C1 segment of cervical spinal cord (tissue), 14 donors: ENCODE data around the gene TMEM258.

ENCODE experiments used
- DNase-seq, 14 donors: peaks; one replicate each; lab custom pipeline; 2025; lab: John Stamatoyannopoulos, UW

Gene TMEM258

GRCh38 chr11:61797263-61797944 is 5.0 kb upstream of the TMEM258 start:
- peak in 11 of 14 donors; percentile 11 to 67 (median 48) for DNase-seq

GRCh38 chr11:61795876-61796526 is 3.6 kb upstream of the TMEM258 start:
- DNase-seq, result no peak

- no peak for DNase-seq
Observed at GRCh38 chr11:61795459-61795858, 3.1 kb upstream of the TMEM258 start.

- DNase-seq, result no peak
Observed at GRCh38 chr11:61794579-61794978, 2.2 kb upstream of the TMEM258 start.

- DNase-seq, result no peak
Observed at GRCh38 chr11:61793829-61794204, 1.4 kb upstream of the TMEM258 start.

DNA sequence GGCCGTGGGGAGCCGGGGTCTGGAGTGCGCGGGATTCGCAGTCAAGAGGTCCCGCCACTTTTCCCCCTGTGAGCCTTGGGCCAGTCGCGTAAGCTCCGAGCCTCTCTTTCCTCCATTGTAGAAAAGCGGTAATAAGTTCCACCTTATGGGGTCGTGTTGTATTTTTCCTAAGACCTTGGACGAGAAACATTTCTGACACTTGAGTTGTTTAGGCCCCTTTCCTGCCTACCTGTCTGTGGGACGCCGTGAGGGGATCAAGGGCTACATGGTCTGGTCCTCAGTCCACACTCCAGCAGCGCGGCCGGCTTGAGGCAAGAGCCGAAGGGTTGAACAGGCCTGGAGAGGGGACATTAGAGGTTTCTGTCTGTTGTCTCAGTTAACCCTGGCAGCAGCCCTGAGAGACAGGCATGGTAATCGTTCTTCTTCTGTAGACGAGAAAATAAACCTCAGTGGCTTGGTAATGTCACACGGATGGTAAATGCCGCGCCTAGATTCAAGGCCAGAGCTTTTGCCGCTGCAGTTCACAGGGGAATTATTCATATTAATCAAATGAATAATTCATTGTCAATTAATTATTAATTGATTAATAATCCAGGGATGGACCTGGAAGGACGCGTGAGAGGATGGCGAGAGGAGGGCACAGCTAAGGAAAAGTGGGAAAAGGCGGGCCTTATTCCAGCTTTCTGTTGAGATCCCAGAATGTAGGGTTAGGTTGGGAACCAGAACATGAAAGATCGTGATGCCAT is 857 bp upstream of the TMEM258 start:
- DNase-seq, result peak in 1 of 14 donors; percentile 22

DNA sequence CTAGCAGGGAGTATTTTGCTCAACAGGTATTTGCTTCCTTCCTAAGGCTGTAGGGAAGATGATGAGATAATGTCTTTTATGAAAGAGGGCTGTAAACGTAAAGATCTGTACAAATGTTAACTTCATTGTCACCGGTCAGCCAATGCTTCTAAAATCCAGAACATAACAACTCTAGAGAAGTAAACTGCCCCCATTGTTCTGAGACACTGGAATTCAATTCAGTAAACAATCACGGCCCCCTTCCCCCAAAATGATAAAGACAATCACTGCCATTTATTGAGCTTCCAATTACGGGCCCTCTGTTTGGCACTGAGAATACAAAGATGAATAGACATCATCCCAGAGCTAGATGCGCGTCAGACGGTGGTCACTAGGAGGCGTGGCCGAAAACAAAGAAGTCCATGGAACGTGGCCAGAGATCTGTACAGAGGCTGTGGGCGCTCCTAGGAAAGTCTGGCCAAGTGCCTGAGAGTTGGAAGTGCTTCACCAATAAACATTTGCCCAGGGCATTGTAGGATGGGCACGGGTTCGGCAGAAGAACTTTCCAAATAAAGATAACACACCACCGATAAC is 576 bp downstream of the TMEM258 start:
- DNase-seq, result peak in 12 of 14 donors; percentile 66 to 95 (median 85)

GRCh38 chr11:61787928-61788491 is 4.4 kb downstream of the TMEM258 start:
- peak in 11 of 14 donors; percentile 7 to 60 (median 44) for DNase-seq

DNA sequence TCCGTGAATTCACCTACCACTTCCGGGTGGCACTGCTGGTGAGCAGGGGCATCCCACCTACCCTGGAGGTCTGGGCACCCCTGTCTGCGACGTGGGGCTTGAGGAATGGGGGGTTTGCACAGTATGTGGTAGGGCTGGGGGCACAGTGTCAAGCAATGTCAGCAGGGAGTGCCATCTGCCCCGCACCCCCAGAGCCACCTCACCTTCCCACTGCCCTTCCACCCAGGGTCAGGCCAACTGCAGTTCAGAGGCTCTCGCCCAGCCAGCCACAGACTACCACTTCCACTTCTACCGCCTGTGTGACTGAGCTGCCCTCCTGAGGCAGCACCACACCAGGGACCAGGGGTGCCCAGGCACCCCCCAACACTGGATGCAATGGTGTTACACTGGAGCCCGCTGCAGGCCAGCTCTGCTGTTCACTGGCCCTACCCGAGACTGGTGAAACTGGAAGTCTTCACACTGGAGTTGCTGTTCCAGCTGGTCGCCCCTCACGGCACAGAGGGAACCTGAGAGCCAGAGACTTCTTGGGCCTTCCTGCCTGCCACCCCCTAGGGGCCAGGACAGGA is 6.5 kb downstream of the TMEM258 start:
- DNase-seq, result no peak

GRCh38 chr11:61784506-61784805 is 7.9 kb downstream of the TMEM258 start:
- DNase-seq, result no peak

GRCh38 chr11:61783717-61784505 is 8.5 kb downstream of the TMEM258 start:
- no peak for DNase-seq

DNA sequence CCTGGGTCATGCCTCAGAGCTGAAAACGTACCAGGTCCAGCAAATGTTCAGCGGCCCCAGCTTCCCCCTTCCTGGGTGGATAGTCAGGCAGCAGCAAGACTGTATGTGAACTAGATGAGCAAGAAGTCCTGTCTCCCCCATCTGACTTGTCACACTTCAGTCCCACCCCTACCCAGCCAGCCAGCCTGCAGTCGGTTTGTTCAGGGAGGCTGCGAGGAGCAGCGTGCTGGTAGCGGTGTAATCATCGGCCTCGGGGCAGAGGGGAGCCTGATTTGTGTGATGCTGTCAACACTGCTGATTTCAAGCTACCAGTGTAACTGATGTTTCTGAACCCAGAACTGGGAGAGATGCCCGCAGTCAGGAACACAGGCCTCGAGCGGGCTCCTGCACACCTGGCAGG is 9.6 kb downstream of the TMEM258 start:
- DNase-seq, result no peak

GRCh38 chr11:61782299-61782698 is 10.1 kb downstream of the TMEM258 start:
- no peak for DNase-seq

DNA sequence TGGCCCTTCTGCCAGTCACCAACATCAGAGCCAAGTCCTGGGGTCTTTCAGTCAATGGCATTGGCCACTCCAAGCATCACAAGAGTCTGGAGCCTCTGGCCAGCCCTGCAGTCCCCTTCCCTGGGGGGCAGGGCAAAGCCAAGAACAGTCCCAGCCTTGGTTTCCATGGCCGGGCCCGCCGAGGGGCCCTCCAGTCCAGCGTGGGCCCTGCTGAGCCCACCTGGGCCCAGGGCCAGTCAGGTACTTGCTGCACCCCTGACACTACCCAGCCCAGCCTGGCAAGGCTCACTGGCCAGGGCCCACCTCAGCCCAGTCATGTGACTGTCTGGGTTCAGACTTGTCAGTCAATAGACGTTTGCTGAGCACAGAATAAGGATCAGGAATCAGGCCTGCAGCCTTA is 10.8 kb downstream of the TMEM258 start:
- no peak for DNase-seq

GRCh38 chr11:61780581-61781162 is 11.7 kb downstream of the TMEM258 start:
- DNase-seq, result no peak

DNA sequence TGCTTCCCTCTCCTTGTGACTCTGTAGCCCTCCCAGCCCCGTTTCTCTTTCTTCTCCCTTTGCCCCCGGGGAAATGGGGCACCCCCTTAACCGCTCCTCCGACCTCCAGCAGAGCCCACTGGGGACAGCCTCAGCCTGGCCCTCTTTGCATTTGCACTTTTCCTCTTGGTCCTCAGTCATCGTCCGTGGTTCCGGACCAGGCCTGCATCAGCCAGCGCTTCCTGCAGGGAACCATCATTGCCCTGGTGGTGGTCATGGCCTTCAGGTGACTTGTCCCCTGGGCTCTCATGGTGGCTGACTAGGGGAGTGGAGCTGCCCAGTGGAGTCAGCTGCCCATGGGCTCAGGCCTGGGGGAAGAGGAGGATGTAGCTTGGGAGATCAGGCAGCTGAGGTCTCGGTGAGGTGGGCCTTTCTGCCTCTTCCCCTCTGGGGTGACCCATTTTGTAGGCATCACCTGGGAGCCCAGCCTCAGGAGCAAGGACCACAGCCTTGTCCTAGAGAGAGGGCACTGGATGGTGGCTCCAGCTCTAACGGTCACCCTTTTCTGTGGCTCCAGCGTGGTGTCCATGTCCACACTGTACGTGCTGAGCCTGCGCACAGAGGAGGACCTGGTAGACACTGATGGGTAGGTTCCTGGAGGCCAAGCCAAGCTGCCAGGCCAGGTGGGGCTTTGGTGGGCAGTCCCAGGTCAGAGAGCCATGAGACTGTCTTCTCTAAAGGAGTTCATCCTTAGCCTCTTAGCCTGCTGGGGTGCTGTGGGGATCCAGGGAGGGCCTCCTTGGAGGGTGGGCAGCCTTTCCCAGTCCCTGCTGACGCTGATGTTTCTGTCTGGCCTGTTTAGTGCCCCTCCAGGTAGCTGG is 12.5 kb downstream of the TMEM258 start:
- no peak for DNase-seq

GRCh38 chr11:61778920-61779650 is 13.3 kb downstream of the TMEM258 start:
- no peak for DNase-seq

GRCh38 chr11:61778357-61778886 is 14.0 kb downstream of the TMEM258 start:
- DNase-seq, result no peak
